GOT3 (cell line): ENCODE results near the gene LRRC40.
"Not testable (repeated sequence)": the region's sequence is repeated elsewhere in the genome, so short reads cannot be mapped to it uniquely, and the experiment has no call there.

Experiments
- DNase-seq: peaks from one replicate; lab custom pipeline; 2025; ENCODE audit warnings: mixed read lengths; lab: John Stamatoyannopoulos, UW

LRRC40 gene

DNA sequence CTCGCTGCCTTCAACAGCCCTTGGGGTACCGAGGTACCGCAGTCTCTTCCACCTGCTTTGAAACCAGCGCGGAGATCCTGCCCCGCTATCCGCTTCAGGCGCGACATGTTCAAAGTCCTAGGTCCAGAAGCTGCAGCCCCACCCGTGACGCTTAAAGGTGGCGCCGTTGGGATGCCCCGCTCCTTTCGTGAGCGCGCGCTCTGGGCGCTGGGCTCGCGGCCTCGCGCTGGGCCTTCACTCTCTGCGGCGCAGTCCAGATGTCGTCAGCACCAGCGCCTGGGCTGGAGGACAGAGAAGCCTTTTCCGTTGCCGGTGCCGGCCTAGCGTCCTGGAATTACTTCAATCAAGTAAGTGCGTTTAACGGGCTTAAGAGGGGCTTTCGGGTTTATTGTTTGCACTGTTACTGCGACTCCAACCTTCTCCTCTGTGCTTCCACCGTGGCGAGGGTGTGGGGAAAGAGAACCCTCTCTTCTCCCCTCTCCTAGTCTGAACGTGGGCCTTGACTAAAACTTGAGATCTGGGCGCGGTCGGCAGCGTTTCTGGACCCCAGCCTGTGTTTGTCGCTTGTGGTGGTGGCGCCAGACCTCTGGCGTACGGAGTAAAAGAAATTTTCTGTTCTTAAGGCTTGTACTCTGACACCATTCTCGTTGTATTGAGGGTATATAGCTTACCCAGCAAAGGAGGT, at the start of gene LRRC40:
Gene LRRC40, minus strand, starts transcription at position 146 of the 685 bp plus-strand sequence. Its CDS starts 39 bp downstream, at position 107.
- DNase-seq, result peak; percentile 81

DNA sequence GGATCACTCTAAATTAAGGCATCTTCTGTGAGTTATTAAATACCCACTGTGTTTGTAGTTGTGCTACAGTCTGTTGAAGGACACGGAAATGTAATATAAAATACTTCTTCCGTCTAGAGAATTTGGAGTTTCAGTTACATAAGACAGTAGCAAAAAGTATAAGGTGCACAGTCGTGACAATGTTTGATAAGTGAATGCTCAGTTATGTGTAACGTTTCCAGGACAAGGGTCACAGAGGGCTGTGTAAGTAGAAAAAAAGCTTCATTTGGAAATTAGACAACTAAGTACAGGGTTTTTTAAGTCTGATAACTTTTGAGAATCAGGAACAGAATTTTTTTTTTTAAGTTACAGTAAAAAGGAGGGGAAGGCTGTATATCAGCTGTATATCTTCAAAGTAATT, 43.4 kb upstream of the LRRC40 start:
- no peak for DNase-seq

GRCh38 chr1:70247768-70248167, 42.4 kb upstream of the LRRC40 start:
- DNase-seq, result no peak

- no peak for DNase-seq
These were observed 41.7 kb upstream of the LRRC40 start for GRCh38 chr1:70247122-70247521.

GRCh38 chr1:70239940-70240339, 34.6 kb upstream of the LRRC40 start:
- no peak for DNase-seq

DNA sequence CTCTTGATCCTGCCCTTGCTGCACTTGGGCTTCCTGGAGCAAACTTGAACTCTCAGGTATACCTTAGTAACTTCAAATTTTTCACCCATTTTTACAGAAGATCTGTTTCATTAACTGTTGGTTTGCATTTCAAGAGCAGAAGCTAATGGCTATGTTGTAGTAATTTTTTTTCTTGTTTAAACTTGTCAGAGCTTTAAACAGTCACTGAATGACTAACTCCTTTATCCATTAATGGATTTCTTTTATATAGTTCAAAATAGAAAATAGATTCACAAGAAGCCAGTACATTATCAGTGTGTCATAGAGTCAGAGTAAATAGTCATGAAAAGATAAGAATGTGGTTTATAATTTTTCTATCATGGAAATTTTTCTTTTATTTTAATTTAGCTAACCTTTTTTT, 29.4 kb upstream of the LRRC40 start:
- DNase-seq, result no peak

DNA sequence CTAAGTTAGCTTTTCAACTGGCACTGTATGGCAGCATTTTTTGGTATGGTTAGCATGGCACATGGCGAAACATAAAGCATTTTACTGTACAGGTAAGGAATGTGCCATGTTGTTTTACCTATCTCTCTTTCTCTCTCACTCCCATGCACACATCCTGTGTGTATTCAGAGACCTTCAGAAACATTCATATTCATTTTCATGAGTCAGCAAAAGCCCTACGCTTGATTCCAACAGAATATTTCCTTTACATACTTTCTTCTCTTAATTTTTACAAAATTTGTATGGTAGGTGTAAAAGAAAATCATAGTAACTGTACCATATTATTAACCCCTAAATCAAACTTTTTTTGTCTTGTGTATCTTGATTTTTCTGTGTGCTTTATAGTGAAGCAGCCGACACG, 26.1 kb upstream of the LRRC40 start:
- DNase-seq, result no peak

DNA sequence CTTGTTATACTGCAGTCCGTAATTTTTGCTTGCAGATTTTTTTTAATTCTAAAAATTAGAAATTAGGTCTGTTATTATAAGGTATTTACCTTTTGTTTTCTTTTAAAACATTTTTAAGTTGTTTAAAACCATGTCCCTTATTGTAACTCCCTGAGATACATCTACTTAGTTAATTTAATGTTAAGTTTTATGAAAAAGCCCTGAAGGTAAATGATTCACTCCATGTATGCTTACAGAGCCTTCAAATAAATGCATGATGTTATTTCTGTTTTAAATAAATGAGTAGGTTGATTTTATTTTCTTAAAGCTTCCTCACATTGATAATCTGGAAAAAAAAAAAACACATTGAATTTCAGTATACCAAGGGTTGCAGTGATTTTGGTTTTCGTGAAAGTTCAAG, 23.3 kb upstream of the LRRC40 start:
- DNase-seq, result no peak

- no peak for DNase-seq
These were observed 22.1 kb upstream of the LRRC40 start for GRCh38 chr1:70227439-70227838.

DNA sequence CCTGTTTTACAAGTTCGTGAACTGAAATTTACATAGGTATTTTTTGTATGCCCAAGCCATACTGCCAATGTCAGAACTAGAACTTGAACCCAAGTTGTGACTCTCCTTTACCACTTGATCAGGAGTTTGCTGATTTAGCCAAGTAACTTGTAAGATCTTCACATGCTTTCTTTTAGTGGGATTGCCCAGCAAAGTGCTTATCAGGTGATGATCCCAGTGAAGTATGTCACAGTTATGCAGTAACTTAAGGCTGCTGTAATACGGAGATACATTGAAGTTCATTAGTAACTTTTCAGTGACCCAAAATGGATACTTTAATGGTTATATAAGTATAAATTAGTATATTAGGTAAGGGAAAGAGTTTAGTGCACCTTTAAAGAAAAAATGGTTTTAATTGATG, 19.6 kb upstream of the LRRC40 start:
- DNase-seq, result no peak

DNA sequence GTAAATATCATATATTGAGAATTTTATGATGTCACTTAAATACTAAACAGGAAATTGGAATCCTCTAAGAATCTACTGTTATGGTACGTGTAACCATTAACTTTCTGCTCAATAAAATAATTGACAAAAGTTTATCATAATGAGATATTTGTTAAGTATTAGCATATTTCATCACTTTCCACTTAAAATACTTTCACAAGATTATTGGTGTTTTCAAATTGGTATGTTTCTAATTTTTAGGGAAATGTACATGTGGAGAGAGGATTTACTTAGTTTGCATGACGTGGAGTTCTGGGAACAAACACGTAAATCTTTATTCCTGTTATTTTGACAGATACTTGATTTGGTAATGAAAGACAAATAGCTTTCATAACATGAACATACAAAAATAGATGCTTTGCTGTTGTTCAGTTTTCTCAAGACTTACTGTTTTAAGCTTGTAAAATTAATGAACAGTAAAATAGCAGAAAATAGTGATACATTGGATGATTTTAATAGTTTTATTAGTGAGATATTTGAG, 17.4 kb upstream of the LRRC40 start:
- no peak for DNase-seq

GRCh38 chr1:70221238-70222121, 16.1 kb upstream of the LRRC40 start, which contains the start of gene SRSF11:
TSS of gene SRSF11 (plus strand) at chr1:70221380. CDS start at chr1:70221637, 257 bp downstream.
- DNase-seq, result peak; percentile 77

GRCh38 chr1:70220517-70221237, 15.3 kb upstream of the LRRC40 start:
- no peak for DNase-seq

DNA sequence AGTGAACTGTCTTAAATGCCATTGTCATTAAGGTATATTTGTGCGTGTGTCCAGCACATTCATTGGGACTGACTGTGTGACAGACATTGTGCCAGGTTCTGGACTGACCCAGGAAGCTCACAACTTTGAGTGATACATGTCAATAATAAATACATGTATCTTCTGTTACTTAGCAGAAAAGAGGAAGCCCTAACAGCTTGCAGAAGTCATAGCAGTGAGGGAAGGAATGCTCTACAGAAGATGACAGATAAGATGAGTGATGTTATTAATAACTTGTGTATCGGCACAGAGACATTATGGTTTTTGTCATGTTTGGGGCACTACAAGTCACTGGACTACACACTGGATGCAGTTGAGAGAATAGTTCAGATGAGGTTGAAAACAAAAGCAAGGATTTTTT, 14.6 kb upstream of the LRRC40 start:
- no peak for DNase-seq

DNA sequence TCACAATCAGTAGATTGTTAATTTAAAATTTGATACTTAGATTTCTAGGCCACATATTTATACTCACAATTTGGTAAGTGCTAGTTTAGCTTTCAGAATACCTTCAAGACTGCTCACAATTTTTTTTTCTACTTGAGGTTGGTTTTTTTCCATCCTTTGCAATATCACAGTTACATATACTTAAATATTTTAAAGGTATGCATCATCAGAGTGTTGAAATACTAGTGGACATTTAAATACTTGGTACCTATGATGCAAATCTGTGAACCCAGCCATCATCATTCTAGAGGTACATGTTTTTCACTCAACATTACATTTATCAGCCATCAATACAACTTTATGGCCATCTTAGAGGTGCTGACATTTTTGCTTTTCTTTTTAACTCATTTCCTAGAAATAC, 6.2 kb upstream of the LRRC40 start:
- no peak for DNase-seq

GRCh38 chr1:70210820-70211219, 5.4 kb upstream of the LRRC40 start:
- no peak for DNase-seq

GRCh38 chr1:70208292-70208691, 2.9 kb upstream of the LRRC40 start:
- DNase-seq, result no peak

- no peak for DNase-seq
These were observed 2.1 kb upstream of the LRRC40 start for GRCh38 chr1:70207492-70207891.

GRCh38 chr1:70206833-70207232, 1.5 kb upstream of the LRRC40 start:
- not testable (repeated sequence) for DNase-seq

DNA sequence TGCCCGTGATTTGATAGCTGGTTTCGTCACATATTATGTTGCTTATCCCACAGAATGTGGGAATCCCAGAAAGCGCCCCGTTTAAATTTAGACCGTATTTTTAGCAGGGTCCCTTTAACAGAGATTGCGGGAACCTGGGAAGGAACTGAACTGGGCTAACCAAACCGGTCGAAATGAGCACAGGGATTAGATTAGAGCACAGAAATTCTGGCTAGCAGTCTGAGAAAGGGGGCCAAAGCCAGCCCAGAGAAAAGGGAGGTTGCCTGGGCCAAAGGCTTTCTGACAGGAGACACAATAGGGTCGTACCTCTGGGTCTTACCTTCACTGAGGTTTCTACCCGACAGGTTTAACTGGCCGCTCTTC, 327 bp downstream of the LRRC40 start:
- no peak for DNase-seq

DNA sequence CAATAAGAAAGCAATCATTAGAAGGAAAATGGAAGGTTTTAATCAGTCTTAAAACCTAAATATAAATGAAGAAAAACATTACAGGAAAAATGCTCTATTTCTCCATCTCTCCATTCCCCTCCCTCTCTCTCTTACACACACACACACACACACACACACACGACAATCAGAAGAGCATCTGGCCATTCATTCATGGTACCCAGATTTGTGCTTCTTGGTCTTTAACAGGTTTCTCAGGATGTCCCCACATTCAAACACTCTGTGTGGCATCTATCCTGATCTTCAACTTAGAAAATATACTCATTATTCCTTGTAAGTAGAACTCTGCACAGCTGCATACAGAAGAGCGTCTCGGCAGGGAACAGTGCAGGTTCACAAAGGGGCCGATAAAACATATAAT, 779 bp downstream of the LRRC40 start:
- DNase-seq, result no peak

GRCh38 chr1:70204139-70204538, 1.2 kb downstream of the LRRC40 start:
- no peak for DNase-seq
